Common myeloid progenitor, CD34-positive (primary cell): ENCODE data around the gene SYNE2.

Experiments used
- CTCF ChIA-PET: fragments of 350-600 bp; sonication (Branson Sonifier 250); formaldehyde crosslinking; loops from one replicate; lab custom pipeline; 2021; ENCODE audit warnings: antibody characterized with exemption; lab: Charles Lee
- POLR2A ChIA-PET: fragments of 350-600 bp; sonication (Branson Sonifier 250); formaldehyde crosslinking; loops from one replicate; lab custom pipeline; 2021; ENCODE audit warnings: antibody characterized with exemption; lab: Charles Lee
- DNase-seq, 3 donors: peaks; one replicate each; pipeline versions ENCODE4 v3.0.0 to v3.0.0-alpha.2; 2013
- H3K27ac ChIP-seq, 2 experiments: 1 replicate in 1 of 2; 2 replicates in 1 of 2; pipeline ENCODE4 v1.7.0; 2013; ENCODE audit warnings: inconsistent platforms in 2 of 2, low read length in 2 of 2, mild to moderate bottlenecking in 2 of 2, low read depth in 1 of 2, moderate library complexity in 1 of 2; ENCODE audit not compliant: severe bottlenecking in 2 of 2, insufficient read depth in 1 of 2, poor library complexity in 1 of 2
- H3K27me3 ChIP-seq, 5 experiments: replicated peaks in 2 of 5; 1 replicate in 3 of 5; 2 replicates in 2 of 5; pipeline versions ENCODE4 v1.6.1 to v1.7.0; 2013; ENCODE audit warnings: low read length in 4 of 5, mild to moderate bottlenecking in 2 of 5, moderate library complexity in 2 of 5, inconsistent platforms in 1 of 5; ENCODE audit not compliant: insufficient read depth in 5 of 5, control insufficient read depth in 4 of 5
- H3K36me3 ChIP-seq, 4 experiments: 1 replicate in 2 of 4; 2 replicates in 2 of 4; pipeline versions ENCODE4 v1.6.1 to v1.7.0; 2013; ENCODE audit warnings: low read length in 3 of 4, control low read depth in 1 of 4, mild to moderate bottlenecking in 1 of 4; ENCODE audit not compliant: control insufficient read depth in 4 of 4, insufficient read depth in 4 of 4
- H3K4me1 ChIP-seq, 4 experiments: 1 replicate in 3 of 4; 2 replicates in 1 of 4; pipeline versions ENCODE4 v1.6.1 to v1.7.1; 2013; ENCODE audit warnings: low read length in 3 of 4, mild to moderate bottlenecking in 3 of 4, control low read depth in 1 of 4, inconsistent platforms in 1 of 4, moderate library complexity in 1 of 4; ENCODE audit not compliant: control insufficient read depth in 4 of 4, insufficient read depth in 4 of 4; ENCODE audit errors: control extremely low read depth in 1 of 4
- H3K4me3 ChIP-seq, 7 experiments: 1 replicate in 4 of 7; 2 replicates in 3 of 7; pipeline versions ENCODE4 v1.5.1 to v1.7.0; 2013; ENCODE audit warnings: mild to moderate bottlenecking in 7 of 7, low read length in 6 of 7, moderate library complexity in 6 of 7, inconsistent platforms in 2 of 7, low read depth in 2 of 7, control low read depth in 1 of 7; ENCODE audit not compliant: insufficient read depth in 4 of 7, control insufficient read depth in 1 of 7; ENCODE audit errors: extremely low read depth in 1 of 7
- H3K9me3 ChIP-seq, 5 experiments: 1 replicate in 4 of 5; 2 replicates in 1 of 5; pipeline versions ENCODE4 v1.6.1 to v1.7.1; 2013; ENCODE audit warnings: low read length in 4 of 5, mild to moderate bottlenecking in 2 of 5, inconsistent platforms in 1 of 5, low read depth in 1 of 5, moderate library complexity in 1 of 5; ENCODE audit not compliant: control insufficient read depth in 4 of 5, insufficient read depth in 2 of 5; ENCODE audit errors: control extremely low read depth in 1 of 5
- WGBS: methylation state at CpG from one replicate; pipeline ENCODE4 v1.1.5; 2013; ENCODE audit not compliant: insufficient coverage; 5-methylcytosine and 5-hydroxymethylcytosine counted together

Gene SYNE2

DNA sequence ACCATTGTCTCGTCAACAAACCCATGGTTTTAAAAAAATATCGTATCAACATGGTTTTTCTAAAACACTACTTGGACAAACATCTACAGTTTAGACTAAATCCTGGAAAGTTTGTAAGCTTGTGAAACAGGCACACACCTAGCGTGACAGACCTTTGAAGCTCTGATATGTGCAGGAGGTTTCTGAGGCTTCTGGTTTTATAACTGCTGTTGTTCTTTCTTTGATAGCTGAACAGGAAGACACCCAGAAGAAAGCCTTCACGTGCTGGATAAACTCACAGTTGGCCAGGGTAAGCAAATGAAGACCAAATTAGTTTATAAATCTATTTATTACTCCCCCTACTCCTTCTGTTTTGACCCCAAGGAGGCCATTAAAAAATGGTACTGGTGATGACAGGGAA is 87.6 kb downstream of the SYNE2 start:
- Histone ChIP-seq H3K9me3 (no peaks in the 10 kb centered on the region), H3K4me1 (no peaks in the 10 kb centered on the region), H3K27me3 (peaks cover 0 to 4% (median 2%) of the 10 kb centered on the region in 5 experiments), H3K36me3 (no peaks in the 10 kb centered on the region), H3K27ac (no peak overlapping the region), H3K4me3 (no peak overlapping the region)
- POLR2A ChIA-PET = no interaction called here
- CTCF ChIA-PET = interaction anchor here (0.9 kb wide), 1 partner anchor 395 kb away, joined by 3 read pairs; no protein-coding TSS in a partner anchor
- WGBS = no CpG with 5 or more reads among the region's 4 CpGs
- DNase-seq = no peak

DNA sequence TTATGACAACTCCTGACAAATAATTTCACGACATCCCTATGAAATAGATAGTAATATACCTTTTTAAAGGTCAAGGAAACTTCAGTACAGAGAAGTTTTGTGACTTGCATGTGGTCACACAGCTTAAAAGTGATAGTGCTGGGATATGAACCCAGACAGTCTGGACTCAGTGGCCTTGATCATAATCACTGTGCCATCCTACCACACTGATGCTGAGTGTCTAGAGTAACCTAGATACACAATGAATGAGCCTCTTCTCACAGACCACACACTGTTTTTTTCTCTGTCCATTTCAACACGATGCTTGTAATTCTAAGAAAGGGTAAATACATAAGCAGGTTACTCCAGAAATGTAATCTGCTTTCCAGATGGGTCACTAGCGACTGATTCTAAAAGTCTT is 88.2 kb downstream of the SYNE2 start:
- H3K36me3 ChIP-seq = no peaks in the 10 kb centered on the region
- ChIA-PET POLR2A (interaction anchor here (0.6 kb wide), 1 partner anchor 338 kb away, joined by 4 read pairs; no protein-coding TSS in a partner anchor), CTCF (no interaction called here)
- no peaks in the 10 kb centered on the region for H3K4me1 ChIP-seq
- no peak overlapping the region for H3K4me3 ChIP-seq
- no peak overlapping the region for H3K27ac ChIP-seq
- DNase-seq = no peak
- no peaks in the 10 kb centered on the region for H3K9me3 ChIP-seq
- 100% methylated on average over 1 of the region's 3 CpGs for WGBS
- peaks cover 0 to 4% (median 2%) of the 10 kb centered on the region in 5 experiments for H3K27me3 ChIP-seq

DNA sequence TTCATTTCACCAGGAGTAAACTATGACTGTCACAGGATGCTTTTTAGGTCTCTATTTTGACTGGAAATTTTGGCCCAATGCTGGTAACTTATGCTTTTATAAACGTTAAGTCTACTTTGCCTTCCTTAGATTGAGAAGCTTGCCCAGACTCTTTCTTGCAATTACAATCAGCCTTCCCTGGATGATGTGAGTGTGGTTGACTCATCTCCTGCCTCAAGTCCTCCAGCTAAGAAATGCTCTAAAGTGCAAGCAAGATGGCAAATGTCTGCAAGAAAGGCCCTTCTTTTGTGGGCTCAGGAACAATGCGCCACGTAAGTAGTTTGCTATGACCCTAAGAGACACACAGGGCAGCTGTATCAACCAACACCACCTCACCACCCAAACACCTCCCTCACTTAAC is 96.9 kb downstream of the SYNE2 start:
- ChIA-PET CTCF (no interaction called here), POLR2A (no interaction called here)
- H3K9me3 ChIP-seq = no peaks in the 10 kb centered on the region
- DNase-seq = no peak
- H3K27ac ChIP-seq = no peak overlapping the region
- no CpG with 5 or more reads among the region's 3 CpGs for WGBS
- peaks cover 0 to 2% (median 0%) of the 10 kb centered on the region in 5 experiments for H3K27me3 ChIP-seq
- no peak overlapping the region for H3K4me3 ChIP-seq
- H3K36me3 ChIP-seq = peaks cover 0 to 2% (median 0%) of the 10 kb centered on the region in 4 experiments
- no peaks in the 10 kb centered on the region for H3K4me1 ChIP-seq

DNA sequence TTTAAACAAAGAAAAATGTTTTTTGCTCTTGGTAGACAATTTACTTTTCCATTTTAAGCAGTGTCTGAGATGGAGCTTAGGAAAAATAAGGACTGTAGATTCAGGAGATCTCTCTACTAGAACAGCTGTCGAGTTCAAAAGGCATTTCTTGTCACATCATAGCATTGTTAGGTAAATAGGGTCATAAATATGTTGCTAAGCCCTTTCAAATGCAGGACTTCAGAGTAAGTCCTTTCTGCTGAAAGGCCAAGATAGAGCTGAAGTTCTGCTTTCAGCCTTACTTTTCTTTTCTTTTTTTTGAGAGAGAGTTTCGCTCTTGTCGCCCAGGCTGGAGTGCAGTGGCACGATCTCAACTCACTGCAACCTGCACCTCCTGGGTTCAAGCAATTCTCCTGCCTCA is 98.2 kb downstream of the SYNE2 start:
- ChIA-PET POLR2A (no interaction called here), CTCF (no interaction called here)
- H3K9me3 ChIP-seq = no peaks in the 10 kb centered on the region
- no peaks in the 10 kb centered on the region for H3K4me1 ChIP-seq
- WGBS = 92% methylated on average over 4 of the region's 4 CpGs
- no peak overlapping the region for H3K27ac ChIP-seq
- peaks cover 0 to 2% (median 0%) of the 10 kb centered on the region in 5 experiments for H3K27me3 ChIP-seq
- H3K36me3 ChIP-seq = peaks cover 0 to 2% (median 0%) of the 10 kb centered on the region in 4 experiments
- H3K4me3 ChIP-seq = no peak overlapping the region
- no peak for DNase-seq

DNA sequence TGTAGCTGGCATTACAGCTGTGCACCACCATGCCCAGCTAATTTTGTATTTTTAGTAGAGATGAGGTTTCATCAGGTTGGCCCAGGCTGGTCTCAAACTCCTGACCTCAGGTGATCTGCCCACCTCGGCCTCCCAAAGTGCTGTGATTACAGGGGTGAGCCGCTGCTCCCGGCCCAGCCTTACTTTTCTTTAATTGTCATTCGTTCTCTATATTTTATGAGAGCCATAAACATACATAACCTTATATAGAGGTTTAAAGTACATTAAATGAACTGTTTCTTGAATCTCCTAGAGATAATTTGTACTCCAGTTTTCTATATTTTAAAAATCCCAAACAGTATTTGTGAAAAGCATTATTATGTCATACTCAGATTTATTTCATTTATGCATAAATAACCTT is 98.6 kb downstream of the SYNE2 start:
- H3K36me3 ChIP-seq = peaks cover 0 to 2% (median 0%) of the 10 kb centered on the region in 4 experiments
- H3K27ac ChIP-seq = no peak overlapping the region
- H3K9me3 ChIP-seq = no peaks in the 10 kb centered on the region
- H3K27me3 ChIP-seq = peaks cover 0 to 2% (median 0%) of the 10 kb centered on the region in 5 experiments
- H3K4me3 ChIP-seq = no peak overlapping the region
- H3K4me1 ChIP-seq = no peaks in the 10 kb centered on the region
- WGBS = 50% methylated on average over 1 of the region's 4 CpGs
- CTCF ChIA-PET = no interaction called here
- no peak for DNase-seq
- POLR2A ChIA-PET = no interaction called here

DNA sequence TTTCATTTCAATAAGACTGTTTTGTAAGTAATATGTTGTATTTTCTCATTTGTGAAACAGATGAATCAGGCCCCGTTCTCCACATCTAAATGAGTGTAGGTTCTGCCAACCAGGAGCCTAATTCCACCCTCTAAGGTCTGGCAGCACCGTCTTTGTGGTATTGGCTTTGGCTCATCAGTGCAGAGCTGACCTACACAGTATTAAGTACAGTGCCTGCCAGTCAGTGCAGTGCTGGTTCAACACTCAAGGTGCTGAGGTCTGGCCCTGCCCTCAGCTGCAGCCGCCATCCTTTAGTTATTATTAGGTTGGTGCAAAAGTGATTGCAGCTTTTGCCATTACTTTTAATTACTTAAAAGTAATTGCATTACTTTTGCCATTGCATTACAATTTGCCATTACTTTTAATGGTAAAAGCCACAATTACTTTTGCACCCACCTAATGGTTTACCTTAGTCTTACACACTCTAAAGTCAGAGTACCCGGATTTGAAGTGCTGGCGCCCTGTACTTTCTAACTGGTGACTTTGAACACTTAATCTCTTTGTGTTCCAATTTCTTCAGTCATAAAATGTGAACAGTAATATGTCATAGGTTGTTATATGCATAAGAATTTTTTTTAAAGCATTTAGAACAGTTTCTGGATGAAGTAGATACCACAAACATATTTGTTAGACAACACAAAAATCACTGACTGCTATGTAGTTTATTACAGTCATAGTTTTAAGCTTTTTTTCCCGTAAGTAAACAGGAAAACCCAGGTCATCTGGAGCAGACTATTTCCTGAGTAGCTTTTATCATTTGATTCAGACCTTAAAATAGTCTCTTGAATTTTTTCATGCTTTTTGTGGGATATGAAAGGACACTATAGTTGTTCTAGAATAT is 99.5 kb downstream of the SYNE2 start:
- 96% methylated on average over 4 of the region's 6 CpGs for WGBS
- Histone ChIP-seq H3K27ac (no peak overlapping the region), H3K4me3 (no peak overlapping the region), H3K4me1 (no peaks in the 10 kb centered on the region), H3K27me3 (peaks cover 0 to 2% (median 0%) of the 10 kb centered on the region in 5 experiments), H3K9me3 (no peaks in the 10 kb centered on the region), H3K36me3 (peaks cover 0 to 2% (median 0%) of the 10 kb centered on the region in 4 experiments)
- ChIA-PET CTCF (no interaction called here), POLR2A (no interaction called here)
- no peak for DNase-seq

DNA sequence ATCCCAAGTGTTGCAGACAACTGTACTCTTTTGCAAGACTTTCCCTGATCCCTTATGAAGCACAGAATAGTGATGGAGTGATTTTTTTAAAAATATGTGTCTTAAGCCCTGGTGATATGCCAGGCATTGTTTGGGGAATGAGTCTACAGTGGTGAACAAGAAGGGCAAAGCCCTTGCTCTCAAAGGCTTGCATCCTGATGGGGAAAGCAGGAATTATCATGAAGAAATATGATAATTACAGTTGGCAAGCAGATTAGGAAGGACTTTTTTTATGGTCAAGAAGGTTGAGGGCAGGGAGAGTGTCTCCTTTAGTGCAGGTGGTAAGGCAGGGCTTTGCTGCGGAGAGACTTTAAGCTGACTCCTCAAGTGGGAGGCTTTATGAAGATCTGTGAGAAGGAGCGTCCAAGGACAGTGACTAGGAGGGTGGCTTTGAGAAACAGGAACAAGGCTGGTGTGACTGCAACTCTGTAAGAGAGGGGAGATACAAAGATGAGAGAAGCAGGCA is 100.2 kb downstream of the SYNE2 start:
- no peak for DNase-seq
- H3K4me3 ChIP-seq = no peak overlapping the region
- H3K36me3 ChIP-seq = peaks cover 0 to 2% (median 0%) of the 10 kb centered on the region in 4 experiments
- no peaks in the 10 kb centered on the region for H3K4me1 ChIP-seq
- ChIA-PET POLR2A (no interaction called here), CTCF (no interaction called here)
- H3K27ac ChIP-seq = no peak overlapping the region
- no peaks in the 10 kb centered on the region for H3K9me3 ChIP-seq
- 95% methylated on average over 2 of the region's 2 CpGs for WGBS
- H3K27me3 ChIP-seq = peaks cover 0 to 2% (median 0%) of the 10 kb centered on the region in 5 experiments
